NCI-H748 treated with DMSO at 0.1 percent for 48 hours (cell line): ENCODE data around the gene CNST.
"Not testable (repeated sequence)": the region's sequence is repeated elsewhere in the genome, so short reads cannot be mapped to it uniquely, and the experiment has no call there.

Source experiments
- DNase-seq: peaks from one replicate; lab custom pipeline; 2025; lab: John Stamatoyannopoulos, UW

Gene CNST

GRCh38 chr1:246622035-246622652, 55.9 kb downstream of the CNST start:
- DNase-seq: no peak

- no peak for DNase-seq
Measured at GRCh38 chr1:246624091-246624490, 57.8 kb downstream of the CNST start.

DNA sequence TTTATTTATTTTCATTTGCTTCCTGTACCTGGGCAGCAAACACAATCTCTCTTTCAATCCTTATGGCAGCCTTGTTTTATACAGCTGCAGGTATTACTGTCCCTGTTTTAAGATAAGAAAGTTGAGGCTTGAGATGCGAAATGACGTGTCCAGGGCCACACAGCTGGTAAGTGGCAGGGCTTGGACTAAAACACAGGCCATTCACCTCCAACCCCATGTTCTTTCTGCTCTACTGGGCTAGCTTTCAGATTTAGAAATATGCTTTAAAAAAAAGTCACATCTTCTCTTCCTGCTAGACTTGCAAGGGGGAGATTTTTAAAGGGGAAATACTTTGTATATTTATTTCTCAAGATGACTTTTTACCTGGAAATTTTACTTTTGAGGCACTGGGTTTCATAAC, 62.8 kb downstream of the CNST start:
- no peak for DNase-seq

DNA sequence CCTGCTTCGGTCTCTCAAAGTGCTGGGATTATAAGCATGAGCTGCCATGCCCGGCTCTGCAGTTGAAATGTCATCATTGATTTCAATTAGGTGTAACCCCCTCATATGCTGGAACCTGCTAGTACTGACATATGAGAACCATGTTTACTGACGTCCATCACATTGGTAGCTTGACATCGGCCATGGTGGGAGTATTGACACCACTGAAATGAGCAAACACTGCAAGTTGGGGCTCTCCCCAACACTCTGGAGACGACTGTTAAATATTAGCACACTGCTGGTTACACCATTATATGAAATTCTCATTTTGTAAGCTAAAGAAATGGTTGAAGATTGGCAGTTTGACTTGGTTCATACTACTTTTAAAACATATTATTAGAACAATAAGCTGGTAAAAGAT, 63.7 kb downstream of the CNST start:
- DNase-seq: no peak

DNA sequence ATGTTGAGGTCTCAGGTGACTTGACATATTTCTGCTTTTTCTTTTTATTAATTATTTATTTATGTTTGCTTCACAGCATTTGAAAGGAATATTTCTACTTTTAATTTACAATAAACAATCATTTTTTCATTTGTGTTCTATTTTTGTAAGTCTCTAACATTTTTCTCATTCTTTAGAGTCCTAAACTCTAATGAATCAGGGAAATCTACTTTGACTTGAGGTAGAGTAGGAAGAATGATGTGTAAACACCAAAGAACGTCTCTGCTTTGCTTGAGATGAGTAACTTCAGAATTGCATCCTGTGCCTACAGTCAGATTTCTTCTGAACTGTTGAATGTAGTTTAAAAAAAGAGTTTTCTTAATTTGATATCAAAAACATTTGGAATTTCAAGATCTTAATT, 65.2 kb downstream of the CNST start:
- DNase-seq: no peak

DNA sequence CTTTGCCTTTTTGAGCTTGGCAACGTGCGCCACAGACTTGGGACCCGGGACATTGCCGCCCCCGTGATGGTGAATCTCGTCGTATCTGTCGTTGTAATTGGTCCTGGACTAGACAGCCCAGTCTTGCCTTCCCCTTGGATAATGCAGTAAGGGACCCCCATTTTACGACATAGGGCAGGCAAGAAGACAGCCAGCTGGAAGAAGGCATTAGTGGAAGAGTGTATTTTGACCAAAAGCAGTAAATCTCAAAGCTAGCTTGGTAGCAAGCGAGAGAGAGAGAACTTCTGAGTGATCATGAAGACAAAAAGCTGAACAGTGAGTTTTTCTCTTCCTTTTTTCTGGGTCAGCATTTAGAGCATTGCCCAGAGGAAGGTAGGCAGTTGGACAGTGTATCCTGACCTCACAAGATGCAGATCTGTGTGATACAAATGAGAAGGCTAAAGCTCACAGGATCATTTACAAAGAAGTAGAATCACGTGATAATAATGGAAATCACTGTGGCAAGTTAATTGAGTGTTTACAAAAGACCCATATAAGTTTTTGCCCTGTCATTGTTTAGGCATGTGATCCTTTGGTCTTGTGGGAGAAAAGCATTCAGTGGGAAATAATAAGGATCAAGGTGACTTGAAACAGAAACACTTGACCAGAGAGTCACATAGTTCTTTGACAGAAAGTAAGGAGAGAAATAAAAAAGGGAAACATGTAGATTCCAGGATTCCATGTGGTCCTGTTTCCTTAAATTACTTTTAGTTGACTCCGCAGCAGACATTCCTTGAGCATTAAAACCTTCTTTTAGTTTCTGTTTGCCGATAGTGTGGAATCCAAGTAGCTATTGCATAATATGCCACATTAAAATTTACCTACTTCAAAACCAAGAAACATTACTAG, 66.3 kb downstream of the CNST start:
- DNase-seq: no peak

GRCh38 chr1:246634659-246635058, 68.4 kb downstream of the CNST start:
- DNase-seq: not testable (repeated sequence)

- no peak for DNase-seq
Measured at GRCh38 chr1:246638941-246639655, 72.8 kb downstream of the CNST start.

DNA sequence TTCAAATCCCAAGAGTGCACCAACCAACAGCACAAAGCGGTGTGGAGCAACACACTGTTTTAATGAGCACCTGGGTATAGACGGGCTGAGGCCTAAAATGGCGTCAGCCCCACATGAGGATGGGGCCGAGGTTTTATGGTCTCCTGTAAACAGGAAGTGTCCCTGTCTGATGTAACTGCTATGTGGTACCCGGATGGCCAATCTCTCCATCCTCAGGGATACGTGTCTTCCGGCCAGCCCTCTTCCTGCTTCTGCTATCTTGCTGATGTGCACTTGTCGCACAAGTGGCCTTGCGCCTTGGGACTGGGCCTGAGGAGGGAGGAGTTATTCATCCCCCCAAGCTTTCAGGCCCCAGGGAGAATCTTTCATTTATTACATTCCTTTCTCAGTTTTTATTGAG, 73.5 kb downstream of the CNST start:
- DNase-seq: no peak

- no peak for DNase-seq
Measured at GRCh38 chr1:246640747-246641146, 74.5 kb downstream of the CNST start.

GRCh38 chr1:246641394-246641793, 75.1 kb downstream of the CNST start:
- DNase-seq: no peak

GRCh38 chr1:246642719-246643118, 76.5 kb downstream of the CNST start:
- DNase-seq: no peak

DNA sequence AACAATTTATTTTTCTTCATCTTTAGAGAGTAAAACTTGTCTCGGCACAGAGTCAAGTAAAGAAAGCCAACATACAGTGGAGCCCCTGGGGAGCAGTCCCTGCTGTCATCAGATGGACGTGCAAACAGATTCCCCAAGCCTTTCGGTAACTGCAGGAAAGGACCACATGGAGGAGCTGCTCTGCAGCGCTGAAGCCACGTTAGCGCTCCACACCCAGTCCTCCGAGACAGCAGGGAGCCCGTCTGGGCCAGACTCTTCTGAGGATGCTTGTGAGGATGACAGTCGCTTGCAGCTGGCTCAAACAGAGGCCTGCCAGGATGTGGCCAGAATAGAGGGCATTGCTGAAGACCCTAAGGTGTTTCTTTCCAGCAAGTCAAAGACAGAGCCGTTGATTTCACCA, 80.9 kb downstream of the CNST start:
- DNase-seq: no peak

DNA sequence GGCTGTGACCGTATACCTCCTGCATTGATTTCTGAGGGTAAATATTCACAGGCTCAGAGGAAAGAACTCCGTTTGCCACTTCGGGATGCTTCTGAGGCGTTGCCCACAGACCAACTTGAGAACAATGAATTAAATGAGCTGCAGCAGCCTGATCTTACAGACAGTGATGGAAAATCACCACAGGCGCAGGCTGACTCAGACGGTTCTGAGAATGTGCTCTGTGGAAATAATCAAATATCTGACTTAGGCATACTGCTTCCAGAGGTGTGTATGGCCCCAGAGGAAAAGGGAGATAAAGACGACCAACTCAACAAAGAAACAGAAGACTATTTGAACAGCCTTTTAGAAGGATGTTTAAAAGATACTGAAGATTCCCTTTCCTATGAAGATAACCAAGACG, 81.3 kb downstream of the CNST start:
- no peak for DNase-seq

DNA sequence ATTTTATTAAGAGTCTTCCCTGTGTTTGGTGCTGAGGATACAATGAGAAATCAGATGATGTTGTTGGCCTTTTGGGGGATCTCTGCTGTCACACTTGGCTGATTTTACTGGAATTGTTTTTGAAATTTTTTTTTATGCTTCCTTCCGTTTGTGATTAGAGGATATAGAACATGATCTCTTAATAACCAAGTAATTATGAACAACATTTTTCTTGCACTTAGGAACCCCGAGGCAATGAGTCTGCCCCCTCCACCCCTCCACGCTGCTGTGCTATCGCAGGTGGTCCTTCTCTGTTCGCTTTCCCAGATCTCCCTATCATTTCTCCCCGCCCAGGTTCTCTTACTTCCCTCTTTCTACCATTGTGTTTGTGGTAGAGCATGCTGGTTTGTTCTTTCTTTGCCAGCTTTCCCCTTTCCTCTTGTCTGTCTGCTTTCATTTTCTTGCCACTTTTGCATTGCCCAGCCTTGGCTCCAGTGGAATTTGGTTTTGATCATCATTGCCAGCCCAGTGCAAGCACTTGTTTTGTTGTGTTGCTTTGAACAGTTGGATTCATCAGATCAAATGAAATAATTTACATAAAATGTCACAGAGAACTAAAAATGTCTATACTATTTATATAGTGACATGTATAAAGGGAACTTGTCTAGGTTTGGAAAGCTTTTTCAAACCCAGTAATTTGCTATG, 84.9 kb downstream of the CNST start:
- DNase-seq: no peak

DNA sequence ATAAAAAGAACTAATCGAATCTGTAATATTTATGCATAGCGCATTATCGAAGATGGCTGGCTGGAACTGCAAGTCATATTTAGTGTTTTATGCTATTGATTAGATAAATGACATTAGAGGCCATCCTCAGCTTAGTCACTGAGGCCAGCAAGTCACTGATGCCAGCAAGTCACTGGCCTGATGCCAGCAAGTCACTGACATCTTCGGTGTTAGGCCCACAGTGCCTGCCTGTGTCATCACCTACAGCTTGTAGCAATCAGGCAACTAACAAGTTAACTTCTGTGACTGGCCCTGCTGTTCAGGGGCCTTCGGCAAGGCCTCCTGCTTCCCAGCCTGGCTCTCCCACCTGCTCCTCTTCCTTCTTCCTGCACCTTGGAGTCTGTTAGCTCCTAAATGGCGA, 92.3 kb downstream of the CNST start:
- DNase-seq: no peak

- DNase-seq: no peak
Measured at GRCh38 chr1:246659594-246660140, 93.4 kb downstream of the CNST start.

GRCh38 chr1:246661451-246661850, 95.2 kb downstream of the CNST start:
- peak; percentile 11 for DNase-seq

DNA sequence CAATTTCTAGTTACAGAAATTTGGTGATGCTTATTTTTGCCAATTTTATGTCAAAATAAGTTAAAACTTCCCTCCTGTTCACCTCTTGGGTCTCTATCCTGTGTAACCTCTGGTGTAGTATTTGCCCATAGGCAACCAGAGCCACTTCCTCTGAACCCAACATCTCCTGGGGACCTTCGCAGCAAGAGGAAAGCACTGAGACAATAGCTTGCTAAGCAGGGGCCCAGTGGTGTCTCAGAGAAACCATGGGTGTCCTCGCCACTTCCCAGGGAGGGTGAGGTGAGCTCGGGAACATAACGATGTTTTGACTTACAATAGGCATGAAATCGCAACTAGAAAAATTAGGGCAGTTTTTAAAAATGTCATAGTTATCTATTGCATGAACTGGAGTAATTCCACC, 101.5 kb downstream of the CNST start:
- DNase-seq: no peak

DNA sequence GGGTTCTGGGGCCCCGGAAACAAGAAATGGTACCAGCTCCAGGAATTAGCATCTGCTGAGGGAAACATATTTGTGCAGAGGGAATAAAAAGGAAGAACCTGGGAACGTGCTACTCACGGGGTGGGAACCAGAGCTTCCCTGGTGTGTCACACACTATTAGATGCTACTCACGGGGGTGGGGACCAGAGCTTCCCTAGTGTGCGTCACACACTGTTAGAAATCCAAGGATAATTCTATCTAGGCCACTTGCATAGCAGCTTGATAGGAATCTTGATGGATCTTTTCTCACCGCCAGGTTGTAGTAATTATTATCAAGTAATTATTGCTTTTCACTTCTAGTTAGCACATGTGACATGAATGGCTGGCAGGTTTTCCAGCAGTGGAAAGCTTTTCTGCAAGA, 103.4 kb downstream of the CNST start:
- DNase-seq: no peak

GRCh38 chr1:246674049-246674448, 107.8 kb downstream of the CNST start:
- DNase-seq: no peak

- no peak for DNase-seq
Measured at GRCh38 chr1:246677842-246678241, 111.6 kb downstream of the CNST start.
